Bronchial epithelial cell (primary cell): ENCODE results near the gene MTHFSD. TPM values are rescaled to one million over a fixed set of nuclear protein-coding genes. Genes with fewer than 3 reads are reported as not detected.

Experiments used
- DNase-seq: peaks from one replicate; pipeline ENCODE4 v3.0.0-alpha.2; 2010; ENCODE audit warnings: low read depth
- FAIRE-seq: peaks from 2 replicates; lab custom pipeline; 2011; peaks lifted over from hg19 to GRCh38; lab: Jason Lieb, UNC
- H3K27me3 ChIP-seq: 2 replicates; pipeline ENCODE4 v1.5.1; 2011; ENCODE audit warnings: low read length; ENCODE audit not compliant: control insufficient read depth, insufficient read depth
- H3K36me3 ChIP-seq: 2 replicates; pipeline ENCODE4 v1.5.1; 2011; ENCODE audit warnings: low read length; ENCODE audit not compliant: control insufficient read depth, insufficient read depth
- H3K4me3 ChIP-seq: 2 replicates; pipeline ENCODE4 v1.5.1; 2011; ENCODE audit warnings: mild to moderate bottlenecking, low read depth, low read length, control low read depth
- total RNA-seq: library from RNA; depleted of rRNA; stranded (reverse); fragments of >200 nt; gene quantifications from 2 replicates; pipeline ENCODE4 v1.2.1, GENCODE V29; 2014
- TF ChIP-seq, protein P1 (sequence below): IDR thresholded peaks from 2 replicates; pipeline ENCODE4 v1.5.1; 2011; ENCODE audit warnings: mild to moderate bottlenecking, moderate library complexity, low read length, control low read depth, inconsistent platforms; ENCODE audit not compliant: insufficient read depth, severe bottlenecking

Gene MTHFSD
- total RNA-seq, 1 donor from 2014 or later: 13.2 TPM

DNA sequence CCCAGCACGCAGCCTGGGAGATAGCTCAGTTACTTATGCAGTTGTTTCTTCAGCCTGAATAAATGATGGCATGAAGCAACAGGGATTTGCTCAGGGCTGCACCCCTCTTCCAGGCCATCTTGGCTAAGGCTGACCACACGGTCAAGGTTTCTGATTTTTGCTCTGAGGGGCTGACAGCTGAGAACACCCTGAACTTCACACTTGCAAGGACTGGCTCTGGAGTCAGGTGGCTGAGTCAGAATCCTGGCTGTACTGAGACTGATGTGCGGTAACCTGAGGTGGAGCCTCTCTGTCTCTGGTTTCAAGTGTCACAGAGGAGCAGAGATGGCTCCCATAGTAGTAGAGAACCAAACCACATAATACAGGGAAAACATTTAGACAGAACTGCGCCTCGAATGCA, 4.8 kb downstream of the MTHFSD start:
- Histone ChIP-seq H3K36me3 (peaks cover 13% of the 10 kb centered on the region), H3K4me3 (no peak overlapping the region), H3K27me3 (no peaks in the 10 kb centered on the region)
- TF ChIP-seq, protein P1, sequence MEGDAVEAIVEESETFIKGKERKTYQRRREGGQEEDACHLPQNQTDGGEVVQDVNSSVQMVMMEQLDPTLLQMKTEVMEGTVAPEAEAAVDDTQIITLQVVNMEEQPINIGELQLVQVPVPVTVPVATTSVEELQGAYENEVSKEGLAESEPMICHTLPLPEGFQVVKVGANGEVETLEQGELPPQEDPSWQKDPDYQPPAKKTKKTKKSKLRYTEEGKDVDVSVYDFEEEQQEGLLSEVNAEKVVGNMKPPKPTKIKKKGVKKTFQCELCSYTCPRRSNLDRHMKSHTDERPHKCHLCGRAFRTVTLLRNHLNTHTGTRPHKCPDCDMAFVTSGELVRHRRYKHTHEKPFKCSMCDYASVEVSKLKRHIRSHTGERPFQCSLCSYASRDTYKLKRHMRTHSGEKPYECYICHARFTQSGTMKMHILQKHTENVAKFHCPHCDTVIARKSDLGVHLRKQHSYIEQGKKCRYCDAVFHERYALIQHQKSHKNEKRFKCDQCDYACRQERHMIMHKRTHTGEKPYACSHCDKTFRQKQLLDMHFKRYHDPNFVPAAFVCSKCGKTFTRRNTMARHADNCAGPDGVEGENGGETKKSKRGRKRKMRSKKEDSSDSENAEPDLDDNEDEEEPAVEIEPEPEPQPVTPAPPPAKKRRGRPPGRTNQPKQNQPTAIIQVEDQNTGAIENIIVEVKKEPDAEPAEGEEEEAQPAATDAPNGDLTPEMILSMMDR: no peak
- FAIRE-seq (no peak), DNase-seq (no peak)

DNA sequence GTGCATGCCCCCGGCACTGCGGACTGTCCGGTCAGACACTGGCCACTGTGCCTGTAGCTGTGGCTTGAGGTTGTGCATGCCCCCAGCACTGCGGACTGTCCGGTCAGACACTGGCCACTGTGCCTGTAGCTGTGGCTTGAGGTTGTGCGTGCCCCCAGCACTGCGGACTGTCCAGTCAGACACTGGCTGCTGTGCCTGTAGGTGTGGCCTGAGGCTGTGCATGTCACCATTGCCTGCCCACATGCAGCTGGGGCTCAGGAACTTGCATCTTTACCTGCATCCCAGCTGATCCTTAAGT, 5.2 kb downstream of the MTHFSD start:
- no peak for FAIRE-seq
- H3K36me3 ChIP-seq: peaks cover 14% of the 10 kb centered on the region
- no peak overlapping the region for H3K4me3 ChIP-seq
- no peak for DNase-seq
- no peaks in the 10 kb centered on the region for H3K27me3 ChIP-seq
- TF ChIP-seq, protein P1: no peak

DNA sequence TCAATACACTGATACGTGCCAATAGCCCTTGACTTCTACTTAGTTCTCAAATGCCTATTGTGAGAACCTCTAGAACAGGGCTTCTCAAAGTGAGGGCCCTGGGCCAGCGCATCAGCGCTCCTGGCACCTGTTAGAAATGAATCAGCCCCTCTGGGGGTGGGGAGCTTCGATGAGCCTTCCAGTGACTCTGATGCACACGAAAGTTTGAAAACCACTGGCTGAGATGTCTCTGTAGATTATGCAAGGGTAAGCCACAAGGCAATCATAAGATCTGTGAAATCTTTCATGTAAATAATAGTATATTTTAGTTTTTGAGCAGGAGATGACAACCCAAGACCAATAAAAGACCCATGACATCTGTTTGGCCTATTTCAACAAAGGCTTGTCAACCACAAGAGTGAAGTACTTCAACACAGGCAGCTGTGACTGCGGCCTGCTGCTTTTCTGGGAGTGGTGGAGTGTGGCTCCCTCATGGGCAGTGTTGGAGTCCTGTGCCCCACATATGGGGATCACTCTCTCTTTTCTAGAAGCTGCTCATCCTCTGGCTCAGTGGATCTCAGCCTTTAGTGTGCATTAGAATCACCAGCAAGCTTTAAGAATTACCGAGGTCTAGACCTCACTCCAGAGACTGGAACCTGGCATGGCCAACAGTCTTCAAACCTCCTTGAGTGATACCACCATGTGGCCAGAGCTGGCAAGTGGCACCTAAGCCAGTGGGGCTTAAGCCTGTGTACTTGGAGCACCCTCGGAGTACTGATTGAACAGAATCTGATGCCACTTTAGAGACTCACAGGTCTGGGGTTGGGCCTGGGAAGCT, 5.8 kb downstream of the MTHFSD start:
- no peak for DNase-seq
- no peak overlapping the region for H3K4me3 ChIP-seq
- no peaks in the 10 kb centered on the region for H3K27me3 ChIP-seq
- TF ChIP-seq, protein P1: no peak
- FAIRE-seq: no peak
- peaks cover 14% of the 10 kb centered on the region for H3K36me3 ChIP-seq

DNA sequence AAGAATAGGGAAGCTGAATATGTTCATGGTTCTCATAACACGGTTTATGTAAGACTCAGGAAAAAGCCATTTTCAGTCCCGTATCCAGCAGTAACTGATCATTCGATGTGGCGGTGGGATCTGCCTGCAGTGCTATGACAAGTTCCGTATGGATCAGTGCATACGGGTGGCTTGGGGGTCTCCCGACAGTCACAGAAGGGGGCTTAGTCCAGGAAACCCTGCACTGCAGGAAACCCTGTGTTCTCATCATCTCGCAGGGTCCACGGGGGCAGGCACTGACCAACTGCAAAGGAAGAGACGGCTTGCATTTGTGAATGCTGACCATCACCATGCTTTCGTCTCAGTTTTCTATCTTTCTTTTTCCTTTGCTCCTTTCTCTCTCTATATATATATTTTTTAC, 7.7 kb downstream of the MTHFSD start:
- H3K36me3 ChIP-seq: peaks cover 13% of the 10 kb centered on the region
- DNase-seq (no peak), FAIRE-seq (no peak)
- no peaks in the 10 kb centered on the region for H3K27me3 ChIP-seq
- no peak overlapping the region for H3K4me3 ChIP-seq
- TF ChIP-seq, protein P1: no peak

- TF ChIP-seq, protein P1: no peak
- DNase-seq: no peak
- Histone ChIP-seq H3K36me3 (peaks cover 15% of the 10 kb centered on the region), H3K4me3 (no peak overlapping the region), H3K27me3 (no peaks in the 10 kb centered on the region)
- no peak for FAIRE-seq
These were observed 8.4 kb downstream of the MTHFSD start for GRCh38 chr16:86546638-86547013.
